ENCODE measurements around the gene PPIL6.

Gene PPIL6

DNA sequence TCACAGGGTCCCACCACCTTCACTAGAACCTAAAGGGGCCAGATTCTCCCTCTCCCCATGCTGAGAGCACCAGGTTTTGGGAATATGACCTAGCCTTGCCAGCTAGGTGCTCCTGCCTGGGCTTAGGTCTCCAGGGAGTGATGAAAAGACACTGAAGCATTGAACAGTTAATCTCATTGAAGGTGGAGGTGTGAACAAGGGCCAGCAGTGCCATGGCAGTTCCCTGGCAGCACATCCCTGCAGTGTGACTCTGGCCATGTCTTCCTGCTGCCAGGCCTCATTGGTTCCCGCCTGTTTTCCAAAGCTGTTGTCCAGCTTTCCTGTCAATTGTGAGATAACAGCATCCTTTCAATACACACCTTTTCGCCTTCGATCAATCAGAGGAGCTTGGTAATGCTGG lies 10.9 kb downstream of the PPIL6 start:
- no peaks in the 10 kb centered on the region; the same call in 1 of the 2 replicates for H3K4me1 ChIP-seq (ENCODE audit: control insufficient read depth, low read length)
- H3K4me3 ChIP-seq (ENCODE audit: low read length), result no peak overlapping the region
- no peak overlapping the region for H3K4me2 ChIP-seq (ENCODE audit: low read length)
- no peak overlapping the region for H3K27ac ChIP-seq (ENCODE audit: low read depth, low read length)
- no peaks in the 10 kb centered on the region for H3K9me3 ChIP-seq (ENCODE audit: control insufficient read depth, insufficient read depth, low read length)
- no peaks in the 10 kb centered on the region for H3K9me2 ChIP-seq (replicated peaks; ENCODE audit: control insufficient read depth, low read length)
- H3K79me2 ChIP-seq (ENCODE audit: control insufficient read depth, low read length), result no peaks in the 10 kb centered on the region
- H3K36me3 ChIP-seq (ENCODE audit: control insufficient read depth, low read length), result no peaks in the 10 kb centered on the region
- no peaks in the 10 kb centered on the region for H3F3A ChIP-seq (ENCODE audit: control insufficient read depth, insufficient read depth)
- no peaks in the 10 kb centered on the region for H4K20me1 ChIP-seq (ENCODE audit: control insufficient read depth, insufficient read depth, low read depth, low read length)
- H3K27me3 ChIP-seq (ENCODE audit: control insufficient read depth, low read length), result peaks cover 15% of the 10 kb centered on the region; the same call in 1 of the 2 replicates
- TF ChIP-seq, protein P1, sequence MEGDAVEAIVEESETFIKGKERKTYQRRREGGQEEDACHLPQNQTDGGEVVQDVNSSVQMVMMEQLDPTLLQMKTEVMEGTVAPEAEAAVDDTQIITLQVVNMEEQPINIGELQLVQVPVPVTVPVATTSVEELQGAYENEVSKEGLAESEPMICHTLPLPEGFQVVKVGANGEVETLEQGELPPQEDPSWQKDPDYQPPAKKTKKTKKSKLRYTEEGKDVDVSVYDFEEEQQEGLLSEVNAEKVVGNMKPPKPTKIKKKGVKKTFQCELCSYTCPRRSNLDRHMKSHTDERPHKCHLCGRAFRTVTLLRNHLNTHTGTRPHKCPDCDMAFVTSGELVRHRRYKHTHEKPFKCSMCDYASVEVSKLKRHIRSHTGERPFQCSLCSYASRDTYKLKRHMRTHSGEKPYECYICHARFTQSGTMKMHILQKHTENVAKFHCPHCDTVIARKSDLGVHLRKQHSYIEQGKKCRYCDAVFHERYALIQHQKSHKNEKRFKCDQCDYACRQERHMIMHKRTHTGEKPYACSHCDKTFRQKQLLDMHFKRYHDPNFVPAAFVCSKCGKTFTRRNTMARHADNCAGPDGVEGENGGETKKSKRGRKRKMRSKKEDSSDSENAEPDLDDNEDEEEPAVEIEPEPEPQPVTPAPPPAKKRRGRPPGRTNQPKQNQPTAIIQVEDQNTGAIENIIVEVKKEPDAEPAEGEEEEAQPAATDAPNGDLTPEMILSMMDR (IDR thresholded peaks at IDR 0.05; ENCODE audit: low read depth, low read length, poor library complexity, severe bottlenecking), result no peak
- no peak for TF ChIP-seq EZH2phosphoT487 (IDR thresholded peaks at IDR 0.05; ENCODE audit: borderline replicate concordance, low read length)

DNA sequence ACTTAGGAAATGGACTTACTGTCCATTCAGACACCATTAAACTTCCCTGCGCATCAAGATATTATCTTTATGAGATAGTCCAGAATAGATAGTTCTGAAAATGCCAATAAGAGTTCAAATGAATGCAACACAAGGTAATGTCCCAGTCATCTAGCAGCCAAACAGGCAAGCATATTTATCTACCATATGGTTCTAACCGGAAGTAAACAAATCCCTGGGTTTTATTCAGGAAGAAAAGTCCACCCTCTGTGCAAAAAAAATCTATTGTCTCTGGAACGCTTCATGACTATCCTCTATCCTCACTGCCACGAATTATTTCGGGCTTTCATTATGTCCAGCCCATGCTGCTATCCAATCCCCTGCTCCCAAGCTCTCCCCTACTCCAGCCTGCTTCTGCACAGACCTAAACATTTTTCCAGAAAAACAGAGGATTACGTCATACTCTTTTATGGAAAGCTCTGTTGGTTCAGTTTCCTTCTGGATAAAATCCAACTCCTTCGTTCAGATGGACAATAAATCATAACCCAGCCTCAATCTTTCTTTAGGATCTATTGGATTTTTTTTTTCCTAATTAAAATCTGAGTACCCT lies 11.4 kb downstream of the PPIL6 start:
- H3K79me2 ChIP-seq (ENCODE audit: control insufficient read depth, low read length), result no peaks in the 10 kb centered on the region
- no peaks in the 10 kb centered on the region for H3K9me3 ChIP-seq (ENCODE audit: control insufficient read depth, insufficient read depth, low read length)
- H3K4me3 ChIP-seq (ENCODE audit: low read length), result no peak overlapping the region
- no peaks in the 10 kb centered on the region for H3K9me2 ChIP-seq (replicated peaks; ENCODE audit: control insufficient read depth, low read length)
- no peaks in the 10 kb centered on the region for H3F3A ChIP-seq (ENCODE audit: control insufficient read depth, insufficient read depth)
- H4K20me1 ChIP-seq (ENCODE audit: control insufficient read depth, insufficient read depth, low read depth, low read length), result no peaks in the 10 kb centered on the region
- H3K27me3 ChIP-seq (ENCODE audit: control insufficient read depth, low read length), result peaks cover 15% of the 10 kb centered on the region; the same call in 1 of the 2 replicates
- no peaks in the 10 kb centered on the region for H3K36me3 ChIP-seq (ENCODE audit: control insufficient read depth, low read length)
- no peak overlapping the region for H3K4me2 ChIP-seq (ENCODE audit: low read length)
- no peak overlapping the region for H3K27ac ChIP-seq (ENCODE audit: low read depth, low read length)
- no peak for TF ChIP-seq EZH2phosphoT487 (IDR thresholded peaks at IDR 0.05; ENCODE audit: borderline replicate concordance, low read length)
- TF ChIP-seq, protein P1 (IDR thresholded peaks at IDR 0.05; ENCODE audit: low read depth, low read length, poor library complexity, severe bottlenecking), result no peak
- no peaks in the 10 kb centered on the region; the same call in 1 of the 2 replicates for H3K4me1 ChIP-seq (ENCODE audit: control insufficient read depth, low read length)

DNA sequence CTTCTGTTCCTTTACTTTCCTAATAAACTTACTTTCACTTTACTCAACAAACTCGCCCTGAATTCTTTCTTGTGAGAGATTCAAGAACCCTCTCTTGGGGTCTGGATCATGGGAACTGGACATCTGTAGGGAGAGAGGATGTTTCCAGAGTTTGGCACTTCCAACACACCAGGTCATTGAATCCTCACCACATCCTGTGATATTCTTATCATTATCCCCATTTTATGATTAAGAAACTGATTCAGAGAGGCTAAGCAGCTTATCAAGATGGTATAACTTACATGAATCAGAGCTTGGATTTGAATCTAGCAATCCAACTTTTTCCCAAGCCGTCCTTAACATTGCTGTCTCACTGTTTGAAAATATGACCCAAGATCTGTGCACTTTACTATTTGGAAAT lies 15.5 kb downstream of the PPIL6 start:
- Histone ChIP-seq H3K36me3 (ENCODE audit: control insufficient read depth, low read length) (no peaks in the 10 kb centered on the region), H3K4me1 (ENCODE audit: control insufficient read depth, low read length) (no peaks in the 10 kb centered on the region; the same call in 1 of the 2 replicates), H3F3A (ENCODE audit: control insufficient read depth, insufficient read depth) (no peaks in the 10 kb centered on the region), H3K9me3 (ENCODE audit: control insufficient read depth, insufficient read depth, low read length) (no peaks in the 10 kb centered on the region), H4K20me1 (ENCODE audit: control insufficient read depth, insufficient read depth, low read depth, low read length) (no peaks in the 10 kb centered on the region), H3K9me2 (replicated peaks; ENCODE audit: control insufficient read depth, low read length) (no peaks in the 10 kb centered on the region), H3K4me3 (ENCODE audit: low read length) (no peak overlapping the region), H3K27ac (ENCODE audit: low read depth, low read length) (no peak overlapping the region), H3K27me3 (ENCODE audit: control insufficient read depth, low read length) (peaks cover 7% of the 10 kb centered on the region; the same call in 1 of the 2 replicates), H3K79me2 (ENCODE audit: control insufficient read depth, low read length) (no peaks in the 10 kb centered on the region), H3K4me2 (ENCODE audit: low read length) (no peak overlapping the region)
- TF ChIP-seq, protein P1 (IDR thresholded peaks at IDR 0.05; ENCODE audit: low read depth, low read length, poor library complexity, severe bottlenecking), result no peak
- no peak for TF ChIP-seq EZH2phosphoT487 (IDR thresholded peaks at IDR 0.05; ENCODE audit: borderline replicate concordance, low read length)

Data from DOHH2 (cell line).